HS-5 (cell line): ENCODE measurements around the gene PCCA.
"Not testable (repeated sequence)": the region's sequence is repeated elsewhere in the genome, so short reads cannot be mapped to it uniquely, and the experiment has no call there.

Experiments used
- DNase-seq: peaks from one replicate; pipeline ENCODE4 v3.0.0-alpha.2; 2012; ENCODE audit warnings: low read depth

The PCCA gene

DNA sequence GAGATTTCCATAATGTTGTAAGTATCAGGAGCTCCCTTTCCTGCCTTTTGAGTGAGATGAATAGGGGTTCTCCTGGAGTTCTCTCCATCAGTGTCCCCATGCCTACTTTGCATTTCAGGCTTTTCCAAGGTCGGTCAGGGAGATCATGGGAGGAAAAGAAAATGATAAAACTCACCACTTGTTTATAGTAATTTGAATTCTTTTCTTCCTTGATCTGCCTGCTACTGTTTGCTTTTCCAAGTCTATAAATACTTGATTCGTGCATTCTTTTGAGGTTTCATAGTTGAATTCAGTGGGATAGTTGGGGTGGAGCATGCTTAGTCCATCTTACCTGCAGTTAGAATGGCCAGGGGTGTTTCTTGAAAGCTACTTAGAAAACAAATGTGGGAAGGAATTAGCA is 51.5 kb downstream of the PCCA start:
- DNase-seq, result no peak

- not testable (repeated sequence) for DNase-seq
These were observed 52.6 kb downstream of the PCCA start for GRCh38 chr13:100141461-100141961.

- no peak for DNase-seq
These were observed 57.6 kb downstream of the PCCA start for GRCh38 chr13:100146534-100146933.

GRCh38 chr13:100147825-100148224 is 58.9 kb downstream of the PCCA start:
- DNase-seq, result no peak

GRCh38 chr13:100148422-100148821 is 59.5 kb downstream of the PCCA start:
- DNase-seq, result no peak

- no peak for DNase-seq
These were observed 60.5 kb downstream of the PCCA start for GRCh38 chr13:100149389-100149788.

DNA sequence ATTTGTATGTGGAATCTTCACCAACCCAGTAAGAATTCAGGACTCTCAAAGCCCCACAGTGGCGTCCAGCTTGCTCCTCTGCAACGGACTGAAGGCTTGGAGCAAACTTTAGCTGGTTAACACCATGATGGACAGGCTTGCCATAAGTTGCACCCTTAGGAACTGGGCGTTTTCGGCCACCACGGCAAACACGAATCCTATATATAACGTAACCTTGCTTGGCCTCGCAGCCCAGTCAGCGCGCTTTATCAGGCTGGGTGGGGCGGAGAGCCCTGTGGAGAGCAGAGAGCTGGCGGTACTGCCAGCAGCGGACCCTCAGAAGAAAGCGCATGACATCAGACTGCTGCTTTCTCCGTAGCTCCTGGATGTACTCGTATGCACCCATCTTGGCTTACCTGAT is 61.8 kb downstream of the PCCA start:
- DNase-seq, result not testable (repeated sequence)

- no peak for DNase-seq
These were observed 66.0 kb downstream of the PCCA start for GRCh38 chr13:100154842-100155416.

DNA sequence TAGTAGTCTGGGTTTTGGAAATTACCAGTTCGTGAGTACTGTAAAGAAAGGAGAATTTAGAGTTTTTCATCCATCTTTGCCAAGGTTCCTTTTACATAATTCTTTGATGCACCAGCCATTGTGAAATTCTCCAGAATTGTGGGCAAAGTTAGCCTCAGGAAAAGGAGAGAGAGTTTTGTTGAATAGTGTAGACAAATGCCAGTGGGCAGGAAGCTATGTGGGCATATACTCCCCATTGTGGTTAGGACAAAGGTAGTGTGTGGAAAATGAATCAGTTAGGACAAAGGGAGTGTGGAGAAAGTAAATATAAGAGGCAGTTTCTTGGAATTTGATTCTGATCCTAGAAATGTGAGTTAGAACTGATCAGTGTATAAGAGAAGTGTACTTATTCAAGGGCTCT is 67.9 kb downstream of the PCCA start:
- no peak for DNase-seq

GRCh38 chr13:100158569-100158968 is 69.7 kb downstream of the PCCA start:
- no peak for DNase-seq

DNA sequence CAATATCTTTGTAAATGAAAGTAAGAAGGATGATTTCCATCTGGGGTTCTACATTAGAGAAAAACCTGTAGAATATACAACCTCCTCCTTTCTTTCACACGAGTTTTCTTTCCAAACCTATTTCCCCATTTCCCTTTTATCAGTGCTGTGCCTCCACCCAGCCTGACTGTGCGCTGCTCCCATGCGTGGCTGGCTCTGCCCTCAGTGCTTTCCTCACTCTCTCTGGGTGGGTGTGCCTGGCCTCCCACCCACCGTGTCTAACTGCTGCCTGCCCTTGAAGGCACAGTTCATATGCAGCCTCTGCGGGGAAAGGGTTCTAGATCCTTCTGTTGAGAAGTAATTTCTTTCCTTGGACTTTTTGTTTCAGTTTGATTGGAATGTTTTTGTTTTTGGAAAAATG is 70.7 kb downstream of the PCCA start:
- no peak for DNase-seq

DNA sequence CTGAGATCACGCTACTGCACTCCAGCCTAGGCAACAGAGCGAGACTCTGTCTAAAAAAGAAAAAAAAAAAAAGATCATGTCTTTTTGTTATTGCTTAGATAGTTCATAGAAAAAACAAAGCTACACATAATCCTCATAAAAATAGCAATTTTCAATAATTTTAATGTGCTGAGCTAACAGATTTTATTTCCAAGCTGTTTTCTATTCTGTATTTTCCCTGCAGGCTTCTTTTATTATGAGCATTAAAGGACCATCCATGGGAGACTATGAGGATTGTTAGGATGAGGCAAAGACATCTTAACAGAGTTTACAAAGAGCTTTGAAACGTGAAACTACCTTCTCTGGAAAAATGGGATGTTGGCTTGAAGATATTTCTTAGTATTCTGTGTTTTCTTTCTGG is 71.6 kb downstream of the PCCA start:
- no peak for DNase-seq

- no peak for DNase-seq
These were observed 74.5 kb downstream of the PCCA start for GRCh38 chr13:100163375-100163774.

DNA sequence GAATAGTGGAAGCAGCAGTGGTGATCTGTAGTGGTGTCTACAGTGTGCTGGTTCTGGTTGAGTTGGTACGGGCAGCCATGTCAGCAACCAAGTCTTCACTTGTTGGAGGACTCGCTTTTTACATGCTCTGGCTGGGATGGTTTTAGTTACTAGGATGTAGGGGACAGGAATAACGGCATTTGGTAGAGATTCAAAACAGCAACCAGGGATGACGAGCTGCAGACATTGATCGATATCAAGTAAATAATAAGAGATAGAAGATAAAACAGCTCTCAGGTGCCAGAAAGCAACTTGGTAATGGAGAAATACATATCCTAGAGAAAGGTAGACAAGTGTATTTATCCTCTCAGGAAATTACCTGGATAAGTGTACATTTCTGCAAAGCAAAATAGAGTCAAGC is 84.3 kb downstream of the PCCA start:
- no peak for DNase-seq

GRCh38 chr13:100174455-100174854 is 85.6 kb downstream of the PCCA start:
- DNase-seq, result not testable (repeated sequence)

DNA sequence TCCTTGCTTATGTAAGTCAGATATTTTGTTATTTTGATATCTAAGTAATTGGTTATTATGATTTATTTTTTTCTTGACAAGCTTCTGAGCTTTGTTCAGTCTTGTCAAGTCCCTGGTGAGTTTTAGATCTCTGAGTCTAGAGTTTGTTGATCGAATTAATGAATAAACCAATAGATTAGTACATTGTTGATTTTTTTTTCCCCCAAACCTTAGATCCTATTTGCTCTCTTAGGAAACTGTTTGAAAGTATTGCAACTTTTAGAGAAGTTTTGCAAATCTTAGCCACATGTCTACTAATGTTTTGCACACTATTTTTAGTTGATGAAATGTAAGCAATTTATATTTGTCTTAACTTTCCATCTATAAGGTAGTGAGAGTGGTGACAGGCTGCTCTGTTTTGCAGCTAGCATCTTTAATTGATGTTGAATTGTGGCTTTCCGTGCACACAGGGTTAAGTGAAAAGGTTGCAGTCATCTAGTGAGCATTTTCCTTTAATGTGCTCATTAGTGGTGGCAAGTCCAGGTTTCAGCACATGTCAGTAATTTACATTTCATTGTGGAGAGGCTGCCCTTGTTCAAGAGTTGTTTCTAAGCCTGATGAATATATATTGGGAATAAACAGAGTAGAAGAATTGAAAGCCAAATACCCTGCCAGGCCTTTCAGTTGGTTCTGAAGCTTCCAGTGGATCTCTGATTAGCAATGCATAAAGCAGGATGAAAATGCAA is 86.3 kb downstream of the PCCA start:
- no peak for DNase-seq

DNA sequence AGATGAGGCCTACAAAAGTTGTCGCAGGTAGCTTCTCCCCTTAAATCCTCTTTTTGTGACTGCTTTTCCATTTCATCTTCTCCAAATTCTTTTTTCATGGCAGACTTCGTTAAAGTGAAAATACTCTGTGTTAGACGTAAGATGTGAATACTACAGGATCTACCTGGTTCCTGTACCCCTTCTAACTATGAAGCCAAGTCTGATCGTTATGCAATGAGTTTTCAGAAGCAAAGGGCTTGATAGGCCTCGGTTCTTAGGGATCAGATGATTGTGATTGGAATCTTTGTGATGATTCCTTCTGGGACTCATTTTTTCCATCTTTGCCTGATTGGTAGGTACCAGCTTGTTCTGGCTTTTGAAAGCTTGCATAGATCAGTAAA is 86.9 kb downstream of the PCCA start:
- DNase-seq, result no peak

DNA sequence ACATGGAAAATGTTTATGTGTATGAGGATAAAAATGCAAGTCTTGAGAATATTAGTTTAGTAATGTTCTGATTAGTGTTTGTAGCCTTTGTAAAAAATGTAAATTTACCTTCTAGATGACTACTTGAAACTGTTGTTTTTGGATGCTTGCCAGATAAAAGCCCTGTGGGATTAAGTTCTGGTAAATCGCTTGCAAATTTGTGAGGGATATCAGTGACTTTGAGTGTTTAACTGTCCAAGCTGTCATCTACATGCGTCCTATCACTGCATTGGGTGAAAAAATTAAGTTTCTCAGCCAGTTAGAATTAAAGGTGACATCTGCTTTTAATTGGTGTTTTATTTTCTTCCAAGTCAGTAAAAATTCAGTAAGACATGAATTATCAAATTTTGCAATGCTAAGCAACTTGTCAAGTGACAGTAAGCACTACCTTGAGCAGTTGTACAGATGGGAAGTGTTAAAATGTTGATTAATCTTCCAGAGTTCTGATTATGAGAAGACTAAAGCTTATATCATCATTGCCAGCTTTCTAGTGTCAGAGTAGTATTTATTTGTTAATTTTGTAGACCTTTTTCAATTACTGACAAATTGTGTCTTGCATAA is 88.0 kb downstream of the PCCA start:
- no peak for DNase-seq

DNA sequence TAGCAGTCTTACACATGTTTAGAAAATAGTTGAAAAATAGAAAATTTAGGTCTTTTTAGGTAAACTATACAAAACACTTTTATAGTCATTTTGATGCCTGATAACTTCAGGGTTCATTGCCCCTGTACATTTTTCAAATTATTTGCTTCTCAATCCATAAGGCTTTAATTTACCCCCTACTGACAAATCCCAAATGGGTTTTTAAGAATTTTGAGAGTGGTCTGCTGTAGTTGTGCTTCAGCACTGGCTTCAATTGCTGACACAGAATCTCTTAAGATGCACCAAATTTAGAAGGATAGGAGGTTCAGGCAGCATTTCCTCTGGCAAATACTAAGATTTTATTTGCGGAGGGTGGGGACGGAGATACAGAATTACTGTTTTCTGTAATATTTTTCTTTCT is 89.4 kb downstream of the PCCA start:
- no peak for DNase-seq

GRCh38 chr13:100179276-100179675 is 90.4 kb downstream of the PCCA start:
- DNase-seq, result no peak

DNA sequence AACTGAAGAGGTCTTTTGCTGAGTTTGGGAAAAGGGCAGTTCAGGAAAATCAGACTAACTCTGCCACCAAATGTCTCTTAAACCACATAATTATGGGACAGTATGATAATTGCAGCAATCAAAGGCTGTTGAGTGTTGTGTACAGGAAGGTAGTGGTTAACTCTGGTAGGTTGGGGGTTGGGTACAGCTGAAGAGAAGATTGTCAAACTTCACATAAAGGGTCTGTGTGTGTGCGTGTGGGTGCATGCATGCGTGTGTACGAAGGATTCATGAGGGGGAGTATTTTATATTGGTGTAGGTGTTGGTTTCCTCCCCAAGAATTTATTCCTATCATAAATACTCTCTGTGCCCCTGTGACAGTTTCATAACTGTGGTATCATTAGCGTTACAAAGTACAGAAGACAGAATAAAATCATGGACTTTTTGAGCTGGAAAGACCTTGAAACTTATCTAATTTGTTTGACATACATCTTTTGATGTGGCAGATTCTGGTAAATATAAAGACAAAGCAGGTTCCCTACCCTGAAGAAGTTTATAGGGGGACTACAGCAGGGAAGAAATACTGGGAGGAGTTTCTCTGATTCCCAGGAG is 94.1 kb downstream of the PCCA start:
- DNase-seq, result no peak

DNA sequence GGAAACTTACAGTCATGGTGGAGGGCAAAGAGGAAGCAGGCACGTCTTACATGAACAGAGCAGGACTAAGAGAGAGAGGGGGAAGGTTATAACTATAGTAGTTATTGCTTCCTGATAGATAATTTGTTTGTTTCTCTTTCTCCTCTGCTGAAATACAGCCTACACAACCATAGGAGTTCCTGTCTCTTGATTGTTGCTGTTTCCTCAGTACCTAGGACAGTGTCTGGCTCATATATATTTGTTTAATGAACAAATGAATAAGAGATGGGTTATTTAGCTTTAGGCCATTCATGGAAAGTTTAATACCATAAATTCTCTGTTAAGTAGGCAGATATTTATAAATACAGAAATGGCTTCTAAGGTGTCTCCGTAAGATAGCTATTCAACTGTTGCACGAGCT is 95.2 kb downstream of the PCCA start:
- no peak for DNase-seq

DNA sequence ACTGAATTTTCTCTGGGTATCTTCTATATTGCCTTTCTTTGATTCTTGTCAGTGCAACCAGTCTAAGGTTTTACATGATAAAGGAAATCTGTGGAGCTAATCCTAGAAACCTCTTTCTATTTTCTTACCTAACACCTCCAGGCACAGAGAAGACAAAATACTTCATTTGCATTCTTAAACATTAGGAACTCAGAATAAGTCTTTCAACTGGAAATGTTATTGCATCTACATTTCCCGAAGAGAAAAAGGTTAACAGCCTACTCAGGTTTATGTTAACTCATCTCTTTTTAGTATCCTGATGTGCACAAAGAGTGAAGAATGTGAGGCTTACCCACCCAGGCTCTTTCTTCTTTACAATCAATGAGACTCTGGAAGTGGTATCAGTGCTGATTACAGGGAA is 106.7 kb downstream of the PCCA start:
- DNase-seq, result no peak
